H1 (cell line): ENCODE results near the gene ECPAS. TPM values are rescaled to one million over a fixed set of nuclear protein-coding genes. Genes with fewer than 3 reads are reported as not detected.

Source experiments
- CTCF ChIA-PET: fragments of 300-600 bp; sonication (Branson Sonifier 250); formaldehyde crosslinking; loops from one replicate; lab custom pipeline; 2021; ENCODE audit not compliant: partially characterized antibody; lab: Charles Lee
- POLR2A ChIA-PET: fragments of 300-600 bp; sonication (Branson Sonifier 250); formaldehyde crosslinking; loops from one replicate; lab custom pipeline; 2021; ENCODE audit warnings: inconsistent platforms; ENCODE audit not compliant: partially characterized antibody; lab: Charles Lee
- DNase-seq, 2 experiments: peaks; one replicate each; pipeline versions ENCODE4 v3.0.0 to v3.0.0-alpha.2; 2010 to 2022; ENCODE audit warnings: low spot score in 2 of 2, low read depth in 1 of 2, mixed read lengths in 1 of 2
- FAIRE-seq: peaks from 2 replicates; lab custom pipeline; 2011; peaks lifted over from hg19 to GRCh38; lab: Jason Lieb, UNC
- H2AFZ ChIP-seq: 2 replicates; pipeline ENCODE4 v1.8.1; 2012; ENCODE audit warnings: low read length, inconsistent platforms
- H2AK5ac ChIP-seq: 2 replicates; pipeline ENCODE4 v1.6.1; 2013; ENCODE audit warnings: low read depth, low read length
- H2BK120ac ChIP-seq: replicated peaks from 2 replicates; pipeline ENCODE3; 2013; ENCODE audit warnings: low read depth, low read length, inconsistent platforms
- H2BK12ac ChIP-seq: 2 replicates; pipeline ENCODE4 v1.6.1; 2013; ENCODE audit warnings: low read depth, low read length
- H2BK15ac ChIP-seq: 2 replicates; pipeline ENCODE4 v1.6.1; 2013; ENCODE audit warnings: low read length
- H2BK20ac ChIP-seq: 2 replicates; pipeline ENCODE4 v1.6.1; 2013; ENCODE audit warnings: low read length
- H2BK5ac ChIP-seq: 2 replicates; pipeline ENCODE4 v1.6.1; 2013; ENCODE audit warnings: low read depth, low read length
- H3K14ac ChIP-seq: 2 replicates; pipeline ENCODE4 v1.6.1; 2013; ENCODE audit warnings: inconsistent platforms; ENCODE audit not compliant: insufficient read length
- H3K18ac ChIP-seq: 2 replicates; pipeline ENCODE4 v1.6.1; 2013; ENCODE audit warnings: low read length; ENCODE audit errors: extremely low read depth
- H3K23ac ChIP-seq: 2 replicates; pipeline ENCODE4 v1.6.1; 2013; ENCODE audit warnings: inconsistent platforms; ENCODE audit not compliant: insufficient read length
- H3K23me2 ChIP-seq: 2 replicates; pipeline ENCODE4 v1.6.1; 2013; ENCODE audit warnings: low read depth, low read length
- H3K27ac ChIP-seq: 2 replicates; pipeline ENCODE4 v1.6.1; 2011; ENCODE audit warnings: low read depth, low read length, inconsistent platforms
- H3K27me3 ChIP-seq, 4 experiments: replicated peaks in 1 of 4; 1 replicate in 1 of 4; 2 replicates in 3 of 4; pipeline versions ENCODE4 v1.6.1 to v1.8.1; 2011 to 2013; ENCODE audit warnings: low read length in 3 of 4, mild to moderate bottlenecking in 3 of 4, inconsistent platforms in 2 of 4, mixed read lengths in 2 of 4, moderate library complexity in 1 of 4; ENCODE audit not compliant: control insufficient read depth in 3 of 4, insufficient read depth in 3 of 4; ENCODE audit errors: extremely low read depth in 1 of 4
- H3K36me3 ChIP-seq, 4 experiments: 2 replicates each; pipeline versions ENCODE4 v1.6.1 to v1.8.1; 2011 to 2013; ENCODE audit warnings: mild to moderate bottlenecking in 4 of 4, low read length in 3 of 4, moderate library complexity in 2 of 4, control low read depth in 1 of 4, inconsistent platforms in 1 of 4; ENCODE audit not compliant: insufficient read depth in 4 of 4, control insufficient read depth in 2 of 4
- H3K4ac ChIP-seq: replicated peaks from 2 replicates; pipeline ENCODE3; 2013; ENCODE audit warnings: low read length, low read depth, mixed read lengths, inconsistent platforms; ENCODE audit not compliant: insufficient read length
- H3K4me1 ChIP-seq, 4 experiments: replicated peaks in 1 of 4; 1 replicate in 1 of 4; 2 replicates in 3 of 4; pipeline versions ENCODE4 v1.6.1 to v1.8.1; 2011 to 2013; ENCODE audit warnings: low read length in 3 of 4, inconsistent platforms in 2 of 4, mixed read lengths in 1 of 4; ENCODE audit not compliant: insufficient read depth in 4 of 4, control insufficient read depth in 3 of 4
- H3K4me2 ChIP-seq, 2 experiments: 2 replicates each; pipeline versions ENCODE4 v1.6.1 to v1.8.1; 2011 to 2013; ENCODE audit warnings: low read depth in 2 of 2, low read length in 2 of 2, control low read depth in 1 of 2, inconsistent platforms in 1 of 2, mild to moderate bottlenecking in 1 of 2; ENCODE audit not compliant: insufficient read depth in 1 of 2
- H3K4me3 ChIP-seq, 4 experiments: fragments of 200-600, 300-600 bp in 1 of 4; sonication (generic), shearing (Covaris generic), sonication (Bioruptor Twin) in 1 of 4; 2 replicates each; pipeline versions ENCODE4 v1.5.1 to v1.8.1; 2011 to 2016; ENCODE audit warnings: low read length in 4 of 4, low read depth in 3 of 4, control low read depth in 2 of 4, inconsistent platforms in 2 of 4, mild to moderate bottlenecking in 2 of 4, mixed read lengths in 1 of 4, moderate library complexity in 1 of 4; ENCODE audit not compliant: insufficient read depth in 2 of 4; ENCODE audit errors: extremely low read depth in 1 of 4
- H3K56ac ChIP-seq: replicated peaks from 2 replicates; pipeline ENCODE3; 2013; ENCODE audit warnings: low read depth, mild to moderate bottlenecking, mixed read lengths, low read length, inconsistent platforms; ENCODE audit not compliant: insufficient read length
- H3K79me1 ChIP-seq: 2 replicates; pipeline ENCODE4 v1.6.1; 2013; ENCODE audit warnings: low read depth, low read length, control low read depth
- H3K79me2 ChIP-seq, 2 experiments: 2 replicates each; pipeline versions ENCODE4 v1.6.1 to v1.8.1; 2012 to 2013; ENCODE audit warnings: low read length in 2 of 2, mild to moderate bottlenecking in 2 of 2, inconsistent platforms in 1 of 2; ENCODE audit not compliant: insufficient read depth in 2 of 2, control insufficient read depth in 1 of 2
- H3K9ac ChIP-seq, 4 experiments: replicated peaks in 1 of 4; 1 replicate in 1 of 4; 2 replicates in 3 of 4; pipeline versions ENCODE4 v1.6.1 to v1.8.1; 2011 to 2013; ENCODE audit warnings: low read depth in 3 of 4, low read length in 3 of 4, control low read depth in 2 of 4, mild to moderate bottlenecking in 2 of 4, moderate library complexity in 2 of 4, inconsistent platforms in 1 of 4; ENCODE audit errors: extremely low read depth in 1 of 4
- H3K9me3 ChIP-seq, 2 experiments: 2 replicates each; pipeline versions ENCODE4 v1.6.1 to v1.8.1; 2012 to 2013; ENCODE audit warnings: mild to moderate bottlenecking in 2 of 2, moderate library complexity in 2 of 2, control low read depth in 1 of 2, inconsistent platforms in 1 of 2, low read depth in 1 of 2, low read length in 1 of 2, mixed read lengths in 1 of 2; ENCODE audit not compliant: insufficient read depth in 2 of 2
- H4K20me1 ChIP-seq, 2 experiments: replicated peaks in 1 of 2; 2 replicates each; pipeline versions ENCODE3 to v1.8.1; 2011 to 2013; ENCODE audit warnings: inconsistent platforms in 2 of 2, low read length in 2 of 2, mild to moderate bottlenecking in 1 of 2; ENCODE audit not compliant: insufficient read depth in 2 of 2, control insufficient read depth in 1 of 2
- H4K5ac ChIP-seq: 2 replicates; pipeline ENCODE4 v1.6.1; 2013; ENCODE audit warnings: low read length, low read depth, mixed read lengths, inconsistent platforms; ENCODE audit not compliant: insufficient read length
- H4K8ac ChIP-seq: 2 replicates; pipeline ENCODE4 v1.8.0; 2013; ENCODE audit warnings: mild to moderate bottlenecking, moderate library complexity, low read length, inconsistent platforms; ENCODE audit not compliant: insufficient read depth; ENCODE audit errors: extremely low read depth
- H4K91ac ChIP-seq: replicated peaks from 2 replicates; pipeline ENCODE3; 2013; ENCODE audit warnings: low read length, mixed read lengths, inconsistent platforms; ENCODE audit not compliant: insufficient read length
- BCL11A ChIP-seq, 2 experiments: IDR thresholded peaks; one replicate each; pipeline ENCODE4 v1.6.1; 2011; ENCODE audit warnings: low read depth in 2 of 2, low read length in 2 of 2, mild to moderate bottlenecking in 2 of 2
- CTBP2 ChIP-seq: IDR thresholded peaks from 2 replicates; pipeline ENCODE4 v1.7.0; 2011; ENCODE audit warnings: borderline replicate concordance, mild to moderate bottlenecking, moderate library complexity, mixed read lengths, low read length; ENCODE audit not compliant: insufficient read depth, insufficient read length
- EP300 ChIP-seq, 2 experiments: IDR thresholded peaks; 1 replicate in 1 of 2; 2 replicates in 1 of 2; pipeline ENCODE4 v1.6.1; 2011 to 2012; ENCODE audit warnings: low read depth in 2 of 2, low read length in 2 of 2, mild to moderate bottlenecking in 2 of 2, borderline replicate concordance in 1 of 2, inconsistent platforms in 1 of 2, moderate library complexity in 1 of 2
- HDAC6 ChIP-seq: IDR thresholded peaks from one replicate; pipeline ENCODE4 v1.7.1; 2012; ENCODE audit warnings: low read depth, mild to moderate bottlenecking, inconsistent platforms, low read length, moderate library complexity
- JUND ChIP-seq: IDR thresholded peaks from 2 replicates; pipeline ENCODE4 v1.6.1; 2011; ENCODE audit warnings: mild to moderate bottlenecking, improper control_type of control experiment, low read length
- KDM5A ChIP-seq: fragments of 200-600 bp; IDR thresholded peaks from 2 replicates; pipeline ENCODE4 v1.7.1; 2012; ENCODE audit warnings: mild to moderate bottlenecking, low read length, inconsistent platforms, mixed read lengths
- MAX ChIP-seq: IDR thresholded peaks from 2 replicates; pipeline ENCODE4 v1.6.1; 2012; ENCODE audit warnings: inconsistent platforms
- NRF1 ChIP-seq: IDR thresholded peaks from 2 replicates; pipeline ENCODE4 v1.6.1; 2011; ENCODE audit warnings: mild to moderate bottlenecking, low read depth, low read length, improper control_type of control experiment
- POLR2AphosphoS5 ChIP-seq: IDR thresholded peaks from 2 replicates; pipeline ENCODE4 v1.6.1; 2011; ENCODE audit warnings: low read depth, low read length
- RBBP5 ChIP-seq: IDR thresholded peaks from 2 replicates; pipeline ENCODE4 v1.7.1; 2012; ENCODE audit warnings: low read depth, mild to moderate bottlenecking, inconsistent platforms, low read length, moderate library complexity, borderline replicate concordance
- SAP30 ChIP-seq: fragments of 300-600 bp; sonication (generic); IDR thresholded peaks from 2 replicates; pipeline ENCODE4 v1.7.1; 2012; ENCODE audit warnings: low read length, moderate library complexity, mild to moderate bottlenecking, inconsistent platforms; ENCODE audit not compliant: insufficient read depth, insufficient replicate concordance
- YY1 ChIP-seq: IDR thresholded peaks from 2 replicates; pipeline ENCODE4 v1.6.1; 2011; ENCODE audit warnings: low read depth, mild to moderate bottlenecking, low read length
- WGBS, 2 experiments: shearing (Covaris generic) in 1 of 2; methylation state at CpG; one replicate each; pipeline versions ENCODE4 v1.1.6 to v1.1.7; 2013 to 2015; ENCODE audit warnings: low lambda C conversion rate in 2 of 2, mixed read lengths in 2 of 2, inconsistent platforms in 1 of 2, low coverage in 1 of 2, missing lambda C conversion rate in 1 of 2; ENCODE audit not compliant: insufficient replicate concordance in 2 of 2, insufficient coverage in 1 of 2, insufficient read length in 1 of 2; ENCODE audit errors: extremely low coverage in 1 of 2, missing lambda C conversion rate in 1 of 2; 5-methylcytosine and 5-hydroxymethylcytosine counted together
- polyA plus RNA-seq, 7 experiments: library from polyadenylated mRNA; depleted of rRNA in 3 of 7; stranded (reverse) in 5 of 7; unstranded in 2 of 7; fragments of >200 nt in 5 of 7; fragments of 200-250 nt in 2 of 7; gene quantifications; 1 replicate in 5 of 7; 2 replicates in 1 of 7; 4 replicates in 1 of 7; pipeline versions ENCODE4 v1.2.1 to v1.2.3, GENCODE V29; 2011 to 2013; ENCODE audit warnings: missing spikeins in 2 of 7, mixed read lengths in 2 of 7
- total RNA-seq: library from RNA; stranded (reverse); fragmentation: NEBNext Ultra II Directional; extraction: Animal tissue kit (Norgen Biotek cat#: 25700); gene quantifications from 2 replicates; pipeline ENCODE4 v1.2.1, GENCODE V29; 2021

Gene ECPAS
- total and polyA plus RNA-seq, 2 of the 8 experiments (the other 6 are each of a cell fraction or from before 2014, with no cell fraction given) = 20.9 to 131 TPM

- H3K23ac ChIP-seq = no peak overlapping the region
- H3K4me1 ChIP-seq = no peaks in the 10 kb centered on the region
- no peak overlapping the region for H2BK5ac ChIP-seq
- no peaks in the 10 kb centered on the region for H3K23me2 ChIP-seq
- TF ChIP-seq POLR2AphosphoS5 (no peak), JUND (no peak), SAP30 (no peak), HDAC6 (no peak), NRF1 (no peak), CTBP2 (no peak), KDM5A (no peak), MAX (no peak), EP300 (IDR thresholded peaks at IDR 0.05; ENCODE audit: borderline replicate concordance in 1 of 2, low read depth in 2 of 2, low read length in 2 of 2) (no peak), BCL11A (IDR thresholded peaks at IDR 0.05; ENCODE audit: low read depth in 2 of 2, low read length in 2 of 2) (no peak), RBBP5 (no peak), YY1 (no peak)
- peaks cover 5 to 52% (median 21%) of the 10 kb centered on the region in 4 experiments; a peak in 7 of 8 replicates for H3K36me3 ChIP-seq
- no peak overlapping the region for H3K27ac ChIP-seq
- FAIRE-seq = no peak
- H4K91ac ChIP-seq = no peak overlapping the region
- no peak overlapping the region for H3K4ac ChIP-seq
- H3K4me2 ChIP-seq = no peak overlapping the region
- peaks cover 0 to 1% of the 10 kb centered on the region in 2 experiments for H4K20me1 ChIP-seq
- POLR2A ChIA-PET = no interaction called here
- WGBS, 2 experiments = 94% methylated on average over 3 of the region's 3 CpGs; no CpG with 5 or more reads in 1 of the 2 experiments
- H2AFZ ChIP-seq = no peak overlapping the region
- no peak overlapping the region for H2BK120ac ChIP-seq
- H3K4me3 ChIP-seq = no peak overlapping the region
- no peak overlapping the region for H2AK5ac ChIP-seq
- H3K9me3 ChIP-seq = no peaks in the 10 kb centered on the region
- H3K9ac ChIP-seq = no peak overlapping the region
- CTCF ChIA-PET = interaction anchor here (1.2 kb wide), 1 partner anchor 23 kb away, joined by 3 read pairs; no protein-coding TSS in a partner anchor
- H2BK20ac ChIP-seq = no peak overlapping the region
- no peak overlapping the region for H4K5ac ChIP-seq
- H2BK12ac ChIP-seq = no peak overlapping the region
- no peak overlapping the region for H3K56ac ChIP-seq
- DNase-seq = no peak
- no peaks in the 10 kb centered on the region for H3K79me1 ChIP-seq
- H3K18ac ChIP-seq = no peak overlapping the region
- no peaks in the 10 kb centered on the region for H3K27me3 ChIP-seq
- H2BK15ac ChIP-seq = no peak overlapping the region
- no peak overlapping the region for H4K8ac ChIP-seq
- no peaks in the 10 kb centered on the region for H3K79me2 ChIP-seq
- no peak overlapping the region for H3K14ac ChIP-seq
Observed at GRCh38 chr9:111423389-111423788, 60.8 kb downstream of the ECPAS start.
